ENCODE results near the gene AGAP1.

DNA sequence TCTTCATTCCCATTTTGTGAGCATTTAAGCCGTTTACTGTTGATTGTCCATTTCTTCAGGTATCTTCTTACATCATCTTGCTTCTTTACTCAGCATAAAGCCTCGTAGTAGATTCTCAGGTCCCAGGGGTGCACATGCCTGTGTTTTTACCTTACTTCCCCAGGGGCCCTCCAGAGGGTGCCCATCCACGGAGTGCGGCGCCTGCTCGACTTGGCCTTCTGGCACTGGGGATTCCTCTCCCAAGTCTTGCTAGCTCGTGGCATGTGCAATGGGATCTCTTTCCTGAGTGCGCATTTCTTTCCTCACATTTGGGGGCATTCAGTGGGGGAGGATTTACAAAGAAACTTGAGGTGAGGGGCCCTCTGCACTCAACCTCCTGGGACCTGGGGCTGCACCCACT is 148.1 kb downstream of the AGAP1 start:
- TF ChIP-seq, protein P1, sequence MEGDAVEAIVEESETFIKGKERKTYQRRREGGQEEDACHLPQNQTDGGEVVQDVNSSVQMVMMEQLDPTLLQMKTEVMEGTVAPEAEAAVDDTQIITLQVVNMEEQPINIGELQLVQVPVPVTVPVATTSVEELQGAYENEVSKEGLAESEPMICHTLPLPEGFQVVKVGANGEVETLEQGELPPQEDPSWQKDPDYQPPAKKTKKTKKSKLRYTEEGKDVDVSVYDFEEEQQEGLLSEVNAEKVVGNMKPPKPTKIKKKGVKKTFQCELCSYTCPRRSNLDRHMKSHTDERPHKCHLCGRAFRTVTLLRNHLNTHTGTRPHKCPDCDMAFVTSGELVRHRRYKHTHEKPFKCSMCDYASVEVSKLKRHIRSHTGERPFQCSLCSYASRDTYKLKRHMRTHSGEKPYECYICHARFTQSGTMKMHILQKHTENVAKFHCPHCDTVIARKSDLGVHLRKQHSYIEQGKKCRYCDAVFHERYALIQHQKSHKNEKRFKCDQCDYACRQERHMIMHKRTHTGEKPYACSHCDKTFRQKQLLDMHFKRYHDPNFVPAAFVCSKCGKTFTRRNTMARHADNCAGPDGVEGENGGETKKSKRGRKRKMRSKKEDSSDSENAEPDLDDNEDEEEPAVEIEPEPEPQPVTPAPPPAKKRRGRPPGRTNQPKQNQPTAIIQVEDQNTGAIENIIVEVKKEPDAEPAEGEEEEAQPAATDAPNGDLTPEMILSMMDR (IDR thresholded peaks at IDR 0.05; ENCODE audit: low read depth, low read length, missing input control), result no peak
- TF ChIP-seq GABPA (IDR thresholded peaks at IDR 0.05 in 1 of 2, conservative IDR thresholded peaks at IDR 0.05 in 1 of 2) (no peak), EGR1 (IDR thresholded peaks at IDR 0.05; ENCODE audit: low read depth in 2 of 2) (no peak), TAF1 (conservative IDR thresholded peaks at IDR 0.05) (no peak)
- TF ChIP-seq, protein P2, sequence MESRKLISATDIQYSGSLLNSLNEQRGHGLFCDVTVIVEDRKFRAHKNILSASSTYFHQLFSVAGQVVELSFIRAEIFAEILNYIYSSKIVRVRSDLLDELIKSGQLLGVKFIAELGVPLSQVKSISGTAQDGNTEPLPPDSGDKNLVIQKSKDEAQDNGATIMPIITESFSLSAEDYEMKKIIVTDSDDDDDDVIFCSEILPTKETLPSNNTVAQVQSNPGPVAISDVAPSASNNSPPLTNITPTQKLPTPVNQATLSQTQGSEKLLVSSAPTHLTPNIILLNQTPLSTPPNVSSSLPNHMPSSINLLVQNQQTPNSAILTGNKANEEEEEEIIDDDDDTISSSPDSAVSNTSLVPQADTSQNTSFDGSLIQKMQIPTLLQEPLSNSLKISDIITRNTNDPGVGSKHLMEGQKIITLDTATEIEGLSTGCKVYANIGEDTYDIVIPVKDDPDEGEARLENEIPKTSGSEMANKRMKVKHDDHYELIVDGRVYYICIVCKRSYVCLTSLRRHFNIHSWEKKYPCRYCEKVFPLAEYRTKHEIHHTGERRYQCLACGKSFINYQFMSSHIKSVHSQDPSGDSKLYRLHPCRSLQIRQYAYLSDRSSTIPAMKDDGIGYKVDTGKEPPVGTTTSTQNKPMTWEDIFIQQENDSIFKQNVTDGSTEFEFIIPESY (IDR thresholded peaks at IDR 0.05), result no peak
- TF ChIP-seq, protein P3, sequence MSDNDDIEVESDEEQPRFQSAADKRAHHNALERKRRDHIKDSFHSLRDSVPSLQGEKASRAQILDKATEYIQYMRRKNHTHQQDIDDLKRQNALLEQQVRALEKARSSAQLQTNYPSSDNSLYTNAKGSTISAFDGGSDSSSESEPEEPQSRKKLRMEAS (IDR thresholded peaks at IDR 0.05), result no peak
- TF ChIP-seq, protein P4, sequence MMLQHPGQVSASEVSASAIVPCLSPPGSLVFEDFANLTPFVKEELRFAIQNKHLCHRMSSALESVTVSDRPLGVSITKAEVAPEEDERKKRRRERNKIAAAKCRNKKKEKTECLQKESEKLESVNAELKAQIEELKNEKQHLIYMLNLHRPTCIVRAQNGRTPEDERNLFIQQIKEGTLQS (IDR thresholded peaks at IDR 0.05), result no peak
- TF ChIP-seq, protein P5, sequence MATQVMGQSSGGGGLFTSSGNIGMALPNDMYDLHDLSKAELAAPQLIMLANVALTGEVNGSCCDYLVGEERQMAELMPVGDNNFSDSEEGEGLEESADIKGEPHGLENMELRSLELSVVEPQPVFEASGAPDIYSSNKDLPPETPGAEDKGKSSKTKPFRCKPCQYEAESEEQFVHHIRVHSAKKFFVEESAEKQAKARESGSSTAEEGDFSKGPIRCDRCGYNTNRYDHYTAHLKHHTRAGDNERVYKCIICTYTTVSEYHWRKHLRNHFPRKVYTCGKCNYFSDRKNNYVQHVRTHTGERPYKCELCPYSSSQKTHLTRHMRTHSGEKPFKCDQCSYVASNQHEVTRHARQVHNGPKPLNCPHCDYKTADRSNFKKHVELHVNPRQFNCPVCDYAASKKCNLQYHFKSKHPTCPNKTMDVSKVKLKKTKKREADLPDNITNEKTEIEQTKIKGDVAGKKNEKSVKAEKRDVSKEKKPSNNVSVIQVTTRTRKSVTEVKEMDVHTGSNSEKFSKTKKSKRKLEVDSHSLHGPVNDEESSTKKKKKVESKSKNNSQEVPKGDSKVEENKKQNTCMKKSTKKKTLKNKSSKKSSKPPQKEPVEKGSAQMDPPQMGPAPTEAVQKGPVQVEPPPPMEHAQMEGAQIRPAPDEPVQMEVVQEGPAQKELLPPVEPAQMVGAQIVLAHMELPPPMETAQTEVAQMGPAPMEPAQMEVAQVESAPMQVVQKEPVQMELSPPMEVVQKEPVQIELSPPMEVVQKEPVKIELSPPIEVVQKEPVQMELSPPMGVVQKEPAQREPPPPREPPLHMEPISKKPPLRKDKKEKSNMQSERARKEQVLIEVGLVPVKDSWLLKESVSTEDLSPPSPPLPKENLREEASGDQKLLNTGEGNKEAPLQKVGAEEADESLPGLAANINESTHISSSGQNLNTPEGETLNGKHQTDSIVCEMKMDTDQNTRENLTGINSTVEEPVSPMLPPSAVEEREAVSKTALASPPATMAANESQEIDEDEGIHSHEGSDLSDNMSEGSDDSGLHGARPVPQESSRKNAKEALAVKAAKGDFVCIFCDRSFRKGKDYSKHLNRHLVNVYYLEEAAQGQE (IDR thresholded peaks at IDR 0.05), result no peak

Data from liver (tissue), 3 donors.